Measurements from ENCODE around the gene CLDN9. TPM values are rescaled to one million over a fixed set of nuclear protein-coding genes. Genes with fewer than 3 reads are reported as not detected.

Gene CLDN9
- total RNA-seq, 1 experiment from 2014 or later = not detected

- H3K4me3 ChIP-seq = no peak overlapping the region
- peak; percentile 37 for DNase-seq
- no peaks in the 10 kb centered on the region for H3K9me3 ChIP-seq
- H3K27me3 ChIP-seq = no peaks in the 10 kb centered on the region
- H3K36me3 ChIP-seq = peaks cover 60% of the 10 kb centered on the region
Measured at GRCh38 chr16:2971985-2972784, 40.5 kb upstream of the CLDN9 start.

DNA sequence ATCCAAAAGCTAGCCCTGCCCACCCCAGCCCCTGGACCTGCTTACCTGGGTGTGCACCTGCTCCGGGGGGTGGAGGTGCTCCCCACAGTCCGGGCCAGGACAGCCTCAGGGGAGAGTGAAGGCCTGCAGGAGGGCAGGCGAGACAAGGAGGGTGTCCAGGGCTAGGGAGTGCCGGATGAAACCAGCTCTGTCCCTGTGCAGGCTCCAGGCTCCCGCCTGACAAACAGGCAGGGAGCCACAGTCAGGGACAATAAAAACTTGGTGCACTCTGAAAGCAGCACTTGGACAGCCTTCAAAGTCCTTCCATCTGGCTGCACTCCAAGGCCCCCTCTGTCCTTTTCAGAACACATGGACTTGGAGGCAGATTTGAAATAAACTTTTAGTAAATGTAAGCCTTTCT is 39.6 kb upstream of the CLDN9 start:
- DNase-seq = no peak
- no peaks in the 10 kb centered on the region for H3K9me3 ChIP-seq

GRCh38 chr16:2973605-2974318 is 39.0 kb upstream of the CLDN9 start:
- H3K36me3 ChIP-seq = peaks cover 75% of the 10 kb centered on the region
- no peaks in the 10 kb centered on the region for H3K27me3 ChIP-seq
- H3K4me3 ChIP-seq = no peak overlapping the region
- H3K9me3 ChIP-seq = no peaks in the 10 kb centered on the region
- DNase-seq = no peak

More for the DNA sequence above, 39.6 kb upstream of the CLDN9 start:
- no peaks in the 10 kb centered on the region for H3K27me3 ChIP-seq
- H3K4me3 ChIP-seq = no peak overlapping the region
- peaks cover 70% of the 10 kb centered on the region for H3K36me3 ChIP-seq

- Histone ChIP-seq H3K36me3 (peaks cover 80% of the 10 kb centered on the region), H3K4me3 (no peak overlapping the region), H3K9me3 (no peaks in the 10 kb centered on the region), H3K27me3 (no peaks in the 10 kb centered on the region)
- DNase-seq = no peak
Measured at GRCh38 chr16:2974319-2975056, 38.2 kb upstream of the CLDN9 start.

DNA sequence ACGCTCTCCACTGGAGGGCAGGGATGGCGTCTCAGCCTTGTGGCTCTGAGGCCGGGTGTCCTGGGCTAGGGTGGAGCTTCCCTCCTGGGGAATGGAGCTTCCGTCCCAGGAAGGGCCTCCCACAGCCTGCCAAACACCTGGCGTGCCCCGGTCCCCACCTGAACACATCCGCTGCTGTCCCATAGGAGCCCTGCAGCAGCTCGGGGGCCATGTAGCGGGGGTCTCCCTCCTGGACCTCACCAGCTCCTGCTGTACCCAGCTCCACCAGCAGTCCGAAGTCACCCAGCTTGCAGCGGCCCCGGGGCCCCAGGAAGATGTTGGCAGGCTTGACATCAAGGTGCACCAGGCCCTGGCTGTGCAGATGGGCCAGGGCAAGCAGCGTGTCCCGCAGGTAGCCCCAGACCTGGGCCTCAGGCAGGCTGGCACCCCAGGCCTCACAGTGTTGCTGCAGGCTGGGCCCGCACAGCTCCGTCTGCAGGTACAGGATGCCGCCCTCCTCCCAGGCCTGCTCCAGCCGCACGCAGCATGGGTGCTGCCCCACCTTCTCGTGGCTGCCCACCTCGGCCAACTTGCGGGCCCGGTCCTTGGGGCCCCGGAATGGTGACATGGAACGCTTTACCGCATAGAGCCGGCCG is 37.4 kb upstream of the CLDN9 start:
- Histone ChIP-seq H3K9me3 (no peaks in the 10 kb centered on the region), H3K4me3 (no peak overlapping the region), H3K36me3 (peaks cover 84% of the 10 kb centered on the region), H3K27me3 (no peaks in the 10 kb centered on the region)
- no peak for DNase-seq

DNA sequence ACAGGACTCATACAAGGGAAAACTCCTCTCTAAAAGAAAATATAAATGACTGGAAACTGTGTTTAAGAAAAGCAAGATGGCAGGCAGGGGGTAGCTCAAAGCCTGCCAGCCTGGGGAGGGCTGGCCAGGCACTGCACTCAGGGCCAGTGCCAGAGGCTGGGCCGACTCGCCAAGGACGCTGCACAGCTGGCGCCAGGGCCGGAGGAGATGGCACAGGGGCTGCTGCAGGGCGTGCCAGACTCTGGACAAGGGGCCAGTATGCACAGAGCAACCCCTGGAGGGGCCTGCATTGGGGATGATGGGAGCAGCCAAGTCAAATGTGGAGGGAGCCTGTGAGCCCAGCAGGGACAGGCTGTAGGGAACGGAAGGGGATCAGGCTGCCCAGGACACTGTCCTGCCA is 36.5 kb upstream of the CLDN9 start:
- peaks cover 83% of the 10 kb centered on the region for H3K36me3 ChIP-seq
- no peak for DNase-seq
- no peak overlapping the region for H3K4me3 ChIP-seq
- no peaks in the 10 kb centered on the region for H3K9me3 ChIP-seq
- no peaks in the 10 kb centered on the region for H3K27me3 ChIP-seq

DNA sequence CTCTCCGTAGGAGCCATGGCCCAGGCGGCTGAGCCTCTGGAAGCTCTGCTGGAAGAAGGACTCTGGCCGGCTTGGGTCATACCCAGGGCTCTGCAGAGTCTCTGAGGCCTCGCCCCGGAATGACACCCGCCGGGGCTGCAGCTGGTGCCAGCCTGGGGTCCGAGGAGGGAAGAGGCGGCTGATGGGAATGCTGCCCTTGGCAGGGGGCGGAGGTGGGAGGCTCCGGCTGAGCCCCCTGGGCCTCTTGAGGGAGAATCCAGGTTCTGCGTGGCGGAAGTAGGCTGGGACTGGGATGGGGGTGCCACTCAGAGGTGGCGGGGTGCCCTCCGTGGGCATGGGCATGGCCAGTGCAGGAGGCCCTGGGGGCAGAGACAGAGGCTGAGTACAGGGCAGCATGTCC is 36.0 kb upstream of the CLDN9 start:
- Histone ChIP-seq H3K36me3 (peaks cover 79% of the 10 kb centered on the region), H3K9me3 (no peaks in the 10 kb centered on the region), H3K27me3 (no peaks in the 10 kb centered on the region), H3K4me3 (no peak overlapping the region)
- DNase-seq = no peak

GRCh38 chr16:2977440-2977839 is 35.3 kb upstream of the CLDN9 start:
- DNase-seq = no peak
- Histone ChIP-seq H3K27me3 (no peaks in the 10 kb centered on the region), H3K36me3 (peaks cover 71% of the 10 kb centered on the region), H3K9me3 (no peaks in the 10 kb centered on the region), H3K4me3 (no peak overlapping the region)

- H3K27me3 ChIP-seq = no peaks in the 10 kb centered on the region
- H3K36me3 ChIP-seq = peaks cover 48% of the 10 kb centered on the region
- peak; percentile 52 for DNase-seq
- no peaks in the 10 kb centered on the region for H3K9me3 ChIP-seq
- H3K4me3 ChIP-seq = peak overlapping the region; percentile 79
Measured at GRCh38 chr16:2979669-2980226, 33.0 kb upstream of the CLDN9 start.

GRCh38 chr16:2980227-2981176 is 32.2 kb upstream of the CLDN9 start, which contains the start of gene PKMYT1:
Gene PKMYT1, minus strand, starts transcription at chr16:2980446. Its CDS starts 789 bp downstream, at chr16:2979657.
- peak; percentile 94 for DNase-seq
- Histone ChIP-seq H3K27me3 (no peaks in the 10 kb centered on the region), H3K9me3 (no peaks in the 10 kb centered on the region), H3K4me3 (peak within 1 kb of the TSS; percentile 79), H3K36me3 (peaks cover 40% of the 10 kb centered on the region)

- Histone ChIP-seq H3K36me3 (peaks cover 32% of the 10 kb centered on the region), H3K27me3 (no peaks in the 10 kb centered on the region), H3K4me3 (peak overlapping the region; percentile 79)
Measured at GRCh38 chr16:2981177-2981898, 31.4 kb upstream of the CLDN9 start.

GRCh38 chr16:2981899-2982250 is 30.8 kb upstream of the CLDN9 start:
- no peak overlapping the region for H3K4me3 ChIP-seq
- H3K27me3 ChIP-seq = no peaks in the 10 kb centered on the region
- H3K36me3 ChIP-seq = peaks cover 27% of the 10 kb centered on the region
- DNase-seq = no peak
- H3K9me3 ChIP-seq = no peaks in the 10 kb centered on the region

More at GRCh38 chr16:2981177-2981898, 31.4 kb upstream of the CLDN9 start:
- DNase-seq = no peak
- H3K9me3 ChIP-seq = no peaks in the 10 kb centered on the region

GRCh38 chr16:2982402-2982801 is 30.3 kb upstream of the CLDN9 start:
- no peak for DNase-seq
- Histone ChIP-seq H3K36me3 (peaks cover 21% of the 10 kb centered on the region), H3K9me3 (no peaks in the 10 kb centered on the region), H3K4me3 (no peak overlapping the region), H3K27me3 (no peaks in the 10 kb centered on the region)

GRCh38 chr16:2983706-2984136 is 29.0 kb upstream of the CLDN9 start:
- Histone ChIP-seq H3K4me3 (peak overlapping the region; percentile 25; the same call in 1 of the 2 replicates), H3K27me3 (no peaks in the 10 kb centered on the region), H3K9me3 (no peaks in the 10 kb centered on the region), H3K36me3 (peaks cover 9% of the 10 kb centered on the region)
- DNase-seq = peak; percentile 87

DNA sequence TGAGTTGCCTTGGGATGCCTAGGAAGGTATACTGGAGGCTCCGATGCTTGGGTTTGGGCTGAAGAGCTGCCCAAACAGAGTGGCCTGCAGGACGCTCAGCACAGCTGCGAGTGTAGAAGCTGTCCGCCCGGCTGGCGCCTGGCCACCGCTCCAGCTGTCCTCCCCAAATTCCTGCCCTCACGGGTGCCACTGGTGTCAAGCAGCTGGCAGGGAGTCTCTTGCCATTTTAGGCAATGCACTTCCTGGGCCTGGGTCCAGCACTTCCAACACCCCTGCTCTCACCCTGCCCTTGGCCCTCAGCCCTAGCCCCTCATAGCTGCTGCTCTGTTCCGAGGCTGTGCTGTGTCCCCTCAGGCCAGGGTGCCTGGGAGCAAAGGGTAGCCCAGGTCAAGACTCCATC is 27.3 kb upstream of the CLDN9 start:
- no peak for DNase-seq
- no peaks in the 10 kb centered on the region for H3K9me3 ChIP-seq
- H3K27me3 ChIP-seq = no peaks in the 10 kb centered on the region
- no peak overlapping the region for H3K4me3 ChIP-seq
- no peaks in the 10 kb centered on the region for H3K36me3 ChIP-seq

All from MG63 (cell line).